ENCODE results near the gene XKR8. TPM values are rescaled to one million over a fixed set of nuclear protein-coding genes. Genes with fewer than 3 reads are reported as not detected.

Gene XKR8
- total and polyA plus RNA-seq, 11 donors: 3.3 to 8.1 (median 4.5) TPM

DNA sequence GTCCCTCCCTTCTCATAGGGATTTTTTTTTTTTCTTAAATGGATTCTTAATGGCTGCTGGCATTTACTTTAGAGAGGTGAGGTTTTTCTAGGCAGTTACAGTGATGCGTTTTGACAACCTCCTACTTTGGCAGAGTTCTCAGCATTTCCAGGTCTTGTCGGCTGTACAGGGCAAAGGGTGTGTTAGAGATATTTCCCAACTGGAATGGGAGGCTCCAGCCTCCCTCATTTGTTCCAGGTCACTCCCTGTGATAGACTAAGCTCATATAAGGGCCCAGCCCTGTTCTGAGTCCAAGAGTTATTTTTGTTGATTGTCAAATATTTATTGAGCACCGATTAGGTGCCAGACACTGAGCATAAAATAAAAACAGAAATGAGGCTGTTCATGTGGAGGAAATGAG is 7.6 kb upstream of the XKR8 start:
- ATAC-seq (peak in 1 of 4 donors; percentile 66), DNase-seq (no peak)
- WGBS, 4 donors: 57 to 75% (median 65%) methylated on average over 3 of the region's 3 CpGs
- intact Hi-C loops (cut with DNase I): no loop called here
- Histone ChIP-seq H3K27ac (no peak overlapping the region), H3K9me3 (no peaks in the 10 kb centered on the region), H3K4me1 (no peaks in the 10 kb centered on the region), H3K36me3 (no peaks in the 10 kb centered on the region), H3K4me3 (no peak overlapping the region), H3K27me3 (no peaks in the 10 kb centered on the region)
- TF ChIP-seq POLR2A (IDR thresholded peaks at IDR 0.05): no peak
- TF ChIP-seq, protein P1, sequence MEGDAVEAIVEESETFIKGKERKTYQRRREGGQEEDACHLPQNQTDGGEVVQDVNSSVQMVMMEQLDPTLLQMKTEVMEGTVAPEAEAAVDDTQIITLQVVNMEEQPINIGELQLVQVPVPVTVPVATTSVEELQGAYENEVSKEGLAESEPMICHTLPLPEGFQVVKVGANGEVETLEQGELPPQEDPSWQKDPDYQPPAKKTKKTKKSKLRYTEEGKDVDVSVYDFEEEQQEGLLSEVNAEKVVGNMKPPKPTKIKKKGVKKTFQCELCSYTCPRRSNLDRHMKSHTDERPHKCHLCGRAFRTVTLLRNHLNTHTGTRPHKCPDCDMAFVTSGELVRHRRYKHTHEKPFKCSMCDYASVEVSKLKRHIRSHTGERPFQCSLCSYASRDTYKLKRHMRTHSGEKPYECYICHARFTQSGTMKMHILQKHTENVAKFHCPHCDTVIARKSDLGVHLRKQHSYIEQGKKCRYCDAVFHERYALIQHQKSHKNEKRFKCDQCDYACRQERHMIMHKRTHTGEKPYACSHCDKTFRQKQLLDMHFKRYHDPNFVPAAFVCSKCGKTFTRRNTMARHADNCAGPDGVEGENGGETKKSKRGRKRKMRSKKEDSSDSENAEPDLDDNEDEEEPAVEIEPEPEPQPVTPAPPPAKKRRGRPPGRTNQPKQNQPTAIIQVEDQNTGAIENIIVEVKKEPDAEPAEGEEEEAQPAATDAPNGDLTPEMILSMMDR (IDR thresholded peaks at IDR 0.05): no peak

DNA sequence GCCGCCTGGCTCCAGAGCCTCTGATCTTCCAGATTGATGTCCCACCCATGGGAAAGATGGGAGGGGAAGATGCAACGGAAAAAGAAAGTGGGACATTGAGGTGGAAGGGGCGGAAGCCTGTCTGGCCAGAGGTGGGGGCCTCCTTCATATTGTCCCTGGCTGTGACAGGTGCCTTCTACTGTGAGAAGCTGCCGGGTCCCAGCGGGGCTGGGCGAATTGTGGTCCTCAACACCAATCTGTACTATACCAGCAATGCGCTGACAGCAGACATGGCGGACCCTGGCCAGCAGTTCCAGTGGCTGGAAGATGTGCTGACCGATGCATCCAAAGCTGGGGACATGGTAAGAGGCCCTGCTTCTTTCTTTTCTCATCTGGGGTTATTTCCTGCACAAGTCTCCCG is 5.6 kb upstream of the XKR8 start:
- no peak overlapping the region for H3K4me3 ChIP-seq
- DNase-seq (no peak), ATAC-seq (no peak)
- no peaks in the 10 kb centered on the region for H3K36me3 ChIP-seq
- no peaks in the 10 kb centered on the region for H3K27me3 ChIP-seq
- H3K9me3 ChIP-seq: no peaks in the 10 kb centered on the region
- intact Hi-C loops (cut with DNase I): no loop called here
- H3K27ac ChIP-seq: no peak overlapping the region
- WGBS, 4 donors: 91 to 97% (median 95%) methylated on average over 10 of the region's 10 CpGs
- TF ChIP-seq, protein P1 (IDR thresholded peaks at IDR 0.05): no peak
- TF ChIP-seq POLR2A (IDR thresholded peaks at IDR 0.05): no peak
- H3K4me1 ChIP-seq: peaks cover 0 to 6% (median 4%) of the 10 kb centered on the region in 12 donors

DNA sequence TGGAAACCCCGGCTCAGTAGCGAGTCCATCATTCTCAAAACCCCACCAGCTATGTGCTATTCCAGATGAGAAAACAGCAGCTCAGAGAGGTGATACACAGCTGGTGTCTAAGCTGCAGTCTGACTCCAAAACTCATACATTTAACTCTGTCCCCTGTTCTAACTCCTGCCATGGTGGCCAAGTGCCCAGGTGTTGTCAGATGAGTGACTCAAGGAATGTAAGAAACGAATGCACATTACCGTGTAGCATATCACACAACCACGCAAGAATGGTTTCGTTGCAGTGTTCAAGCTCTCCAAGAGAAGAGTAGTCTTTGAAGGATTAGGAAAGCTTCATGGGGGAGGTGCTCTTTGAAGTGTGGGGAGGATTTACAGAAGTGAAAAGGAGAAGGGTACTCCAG is 4.7 kb upstream of the XKR8 start:
- no peak for TF ChIP-seq POLR2A (IDR thresholded peaks at IDR 0.05)
- TF ChIP-seq, protein P1 (IDR thresholded peaks at IDR 0.05): no peak
- H3K4me3 ChIP-seq: no peak overlapping the region
- DNase-seq (no peak), ATAC-seq (no peak)
- no peaks in the 10 kb centered on the region for H3K36me3 ChIP-seq
- peaks cover 0 to 12% (median 6%) of the 10 kb centered on the region in 12 donors for H3K4me1 ChIP-seq
- no peaks in the 10 kb centered on the region for H3K9me3 ChIP-seq
- H3K27ac ChIP-seq: no peak overlapping the region
- H3K27me3 ChIP-seq: no peaks in the 10 kb centered on the region
- intact Hi-C loops (cut with DNase I): no loop called here
- 84 to 87% (median 85%) methylated on average over 6 of the region's 6 CpGs for WGBS, 4 donors

DNA sequence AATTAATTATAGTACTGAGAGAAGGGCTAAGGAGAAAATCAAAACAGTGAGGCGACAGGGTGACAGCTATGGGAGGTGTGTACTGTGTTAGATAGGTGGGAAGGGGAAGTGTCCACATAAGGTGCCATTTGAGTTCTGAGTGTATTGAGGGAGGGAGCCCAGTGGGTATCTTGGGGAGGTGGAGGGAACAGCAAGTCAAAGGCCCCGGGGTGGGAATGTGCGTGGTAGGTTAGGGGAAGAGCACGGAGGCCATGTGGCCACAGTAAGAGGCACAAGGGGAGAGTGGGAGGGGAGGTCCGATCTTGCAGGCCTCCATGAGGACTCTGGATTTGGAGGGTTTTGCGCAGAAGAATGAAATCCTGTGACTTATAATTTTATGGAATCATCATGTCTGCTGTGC is 3.0 kb upstream of the XKR8 start:
- H3K9me3 ChIP-seq: no peaks in the 10 kb centered on the region
- H3K27ac ChIP-seq: no peak overlapping the region
- no peak overlapping the region for H3K4me3 ChIP-seq
- H3K36me3 ChIP-seq: no peaks in the 10 kb centered on the region
- ATAC-seq (no peak), DNase-seq (no peak)
- 85 to 88% (median 86%) methylated on average over 6 of the region's 6 CpGs for WGBS, 4 donors
- peaks cover 0 to 29% (median 18%) of the 10 kb centered on the region in 12 donors for H3K4me1 ChIP-seq
- TF ChIP-seq, protein P1 (IDR thresholded peaks at IDR 0.05): no peak
- no peak for TF ChIP-seq POLR2A (IDR thresholded peaks at IDR 0.05)
- no peaks in the 10 kb centered on the region for H3K27me3 ChIP-seq
- intact Hi-C loops (cut with DNase I): no loop called here

All from heart left ventricle (tissue), 16 donors.